GM21381 (cell line): ENCODE measurements around the gene NAT14.
"Not testable (repeated sequence)": the region's sequence is repeated elsewhere in the genome, so short reads cannot be mapped to it uniquely, and the experiment has no call there.

Experiments
- ATAC-seq: cut with Tn5 transposase; IDR thresholded peaks from one replicate; pipeline ENCODE4 v1.9.1; 2021; ENCODE audit warnings: mild to moderate bottlenecking, moderate library complexity; ENCODE audit not compliant: unreplicated experiment

NAT14 gene

GRCh38 chr19:55485439-55486011, 537 bp downstream of the NAT14 start:
- no peak for ATAC-seq

DNA sequence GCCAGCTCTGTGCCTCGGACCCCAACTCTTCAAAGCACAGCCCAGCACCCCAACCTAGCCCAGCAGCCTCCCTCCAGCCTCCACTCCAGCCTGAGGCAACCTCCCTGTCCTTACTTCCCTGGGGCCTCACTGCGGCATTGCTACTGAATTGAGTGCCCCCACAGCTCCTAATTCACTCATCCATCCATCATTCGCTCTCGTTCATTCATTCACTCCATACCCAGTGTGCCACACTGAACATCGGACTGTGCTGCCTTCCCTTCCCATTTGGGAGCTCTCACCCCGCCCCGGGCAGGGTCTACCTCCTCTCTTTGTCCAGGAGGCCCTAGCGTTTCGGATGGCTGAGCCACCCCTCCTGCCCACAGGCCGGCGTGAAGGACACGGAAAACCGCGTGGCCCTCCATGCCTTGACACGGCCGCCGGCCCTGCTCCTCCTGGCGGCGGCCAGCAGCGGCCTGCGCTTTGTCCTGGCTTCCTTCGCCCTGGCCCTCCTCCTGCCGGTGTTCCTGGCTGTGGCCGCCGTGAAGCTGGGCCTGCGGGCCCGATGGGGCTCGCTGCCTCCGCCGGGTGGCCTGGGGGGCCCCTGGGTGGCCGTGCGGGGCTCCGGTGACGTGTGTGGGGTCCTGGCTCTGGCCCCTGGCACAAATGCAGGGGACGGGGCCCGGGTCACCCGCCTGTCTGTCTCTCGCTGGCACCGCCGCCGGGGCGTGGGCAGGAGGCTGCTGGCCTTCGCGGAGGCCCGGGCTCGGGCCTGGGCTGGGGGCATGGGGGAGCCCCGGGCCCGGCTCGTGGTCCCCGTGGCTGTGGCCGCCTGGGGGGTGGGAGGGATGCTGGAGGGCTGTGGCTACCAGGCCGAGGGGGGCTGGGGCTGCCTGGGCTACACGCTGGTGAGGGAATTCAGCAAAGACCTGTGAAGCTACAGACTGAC, 1.3 kb downstream of the NAT14 start:
- ATAC-seq, result no peak

- no peak for ATAC-seq
Measured at GRCh38 chr19:55486971-55487923, 2.3 kb downstream of the NAT14 start.

GRCh38 chr19:55487924-55488687, 3.1 kb downstream of the NAT14 start, which contains the start of gene SSC5D:
TSS of gene SSC5D (plus strand) at chr19:55488436. CDS start at chr19:55488590, 154 bp downstream.
- no peak for ATAC-seq

GRCh38 chr19:55488986-55489710, 4.2 kb downstream of the NAT14 start:
- no peak for ATAC-seq

DNA sequence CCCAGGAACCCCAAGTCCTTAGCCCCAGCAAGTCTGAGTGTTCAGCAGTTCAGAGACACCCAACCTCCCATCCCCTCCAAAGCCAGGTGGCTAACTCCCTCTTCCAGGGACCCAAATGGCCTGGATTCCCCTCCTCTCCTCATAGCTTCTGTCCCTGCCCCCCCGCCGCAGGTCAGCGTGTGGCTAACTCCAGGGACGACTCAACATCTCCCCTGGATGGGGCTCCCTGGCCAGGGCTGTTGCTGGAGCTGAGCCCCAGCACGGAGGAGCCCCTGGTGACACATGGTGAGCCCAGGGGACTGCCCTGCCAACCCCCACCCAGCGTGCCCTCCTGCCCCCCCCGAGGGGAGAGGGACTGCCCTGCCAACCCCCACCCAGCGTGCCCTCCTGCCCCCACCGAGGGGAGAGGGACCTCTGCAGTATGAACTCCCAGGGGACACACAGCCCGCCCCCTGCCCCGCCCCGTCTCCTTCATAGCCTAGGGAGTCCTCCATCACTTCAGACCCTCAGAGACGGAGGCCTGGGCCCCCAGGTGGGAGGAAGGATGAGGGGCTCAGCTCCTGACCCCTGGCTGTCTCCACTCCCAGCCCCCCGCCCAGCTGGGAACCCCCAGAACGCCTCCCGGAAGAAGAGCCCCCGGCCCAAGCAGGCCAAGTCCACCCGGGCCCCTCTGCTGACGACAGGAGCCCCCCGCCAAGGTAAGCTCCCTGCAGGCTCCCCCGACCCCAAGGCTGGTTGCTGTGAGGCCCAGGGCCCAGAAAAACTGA, 4.9 kb downstream of the NAT14 start:
- ATAC-seq, result no peak

DNA sequence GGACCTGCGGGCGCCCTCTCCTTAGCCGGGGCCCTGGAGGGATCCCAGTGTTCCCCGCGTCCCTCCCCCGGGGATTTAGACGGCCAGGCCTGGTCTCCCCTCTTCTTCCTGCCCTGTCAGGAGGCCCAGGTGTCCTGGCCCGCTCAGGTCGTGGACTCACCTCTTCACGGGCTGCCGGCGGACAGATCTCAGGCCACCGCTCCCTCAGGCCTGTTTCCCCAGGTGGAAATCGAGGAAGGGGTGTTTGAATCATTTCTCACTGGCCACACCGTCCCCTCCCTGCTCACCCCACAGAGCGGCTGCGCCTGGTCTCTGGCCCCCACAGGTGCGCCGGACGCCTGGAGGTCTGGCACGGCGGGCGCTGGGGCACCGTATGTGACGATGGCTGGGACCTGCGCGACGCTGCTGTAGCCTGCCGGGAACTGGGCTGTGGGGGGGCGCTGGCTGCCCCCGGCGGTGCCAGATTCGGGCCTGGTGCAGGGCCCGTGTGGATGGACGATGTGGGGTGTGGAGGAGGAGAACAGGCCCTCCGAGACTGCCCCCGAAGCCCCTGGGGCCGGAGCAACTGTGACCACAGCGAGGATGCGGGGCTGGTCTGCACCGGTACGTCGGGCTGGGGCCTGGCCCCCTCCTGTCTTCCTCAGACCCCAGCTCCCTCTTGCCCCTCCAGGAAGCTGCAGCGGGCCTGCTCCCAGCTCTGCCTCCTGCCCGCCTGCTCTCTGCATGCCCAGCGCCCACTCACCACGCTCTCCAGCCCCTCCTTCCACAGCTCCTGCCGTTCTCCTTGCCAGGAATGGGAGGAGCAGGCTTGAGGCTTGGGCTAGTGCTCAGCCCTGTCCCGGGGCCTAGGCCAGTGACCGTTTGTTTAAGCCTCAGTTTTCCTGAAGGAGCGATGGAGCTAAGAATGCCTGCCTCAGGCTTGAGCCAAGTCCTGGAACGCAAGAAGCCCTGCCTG, 5.8 kb downstream of the NAT14 start:
- no peak for ATAC-seq

- no peak for ATAC-seq
Measured at GRCh38 chr19:55491546-55492360, 6.8 kb downstream of the NAT14 start.

DNA sequence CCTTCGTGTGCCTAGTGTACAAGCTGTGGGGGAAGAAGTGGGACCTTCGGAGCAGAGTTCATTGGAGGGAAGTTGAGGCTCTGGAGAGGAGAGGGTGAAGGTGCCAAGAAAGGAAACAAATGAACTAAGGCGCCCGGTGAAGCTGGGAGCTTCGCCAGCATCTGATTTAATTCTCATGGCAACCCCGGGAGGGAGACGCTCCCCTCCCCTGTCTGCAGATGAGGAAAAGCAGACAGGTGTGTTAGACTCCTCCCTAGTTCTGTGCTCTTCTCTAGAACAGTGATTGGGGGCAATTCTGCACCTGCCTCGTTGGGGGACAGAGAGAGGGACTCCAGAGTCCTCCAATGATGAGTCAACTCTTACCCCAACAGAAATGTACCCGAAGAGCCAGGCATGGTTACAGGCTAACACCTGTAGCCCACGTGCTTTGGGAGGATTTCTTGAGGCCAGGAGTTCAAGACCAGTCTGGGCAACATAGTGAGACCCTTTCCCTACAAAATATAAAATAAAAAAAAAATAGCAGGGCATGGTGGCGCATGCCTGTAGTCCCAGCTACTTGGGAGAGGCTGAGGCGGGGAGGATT, 7.5 kb downstream of the NAT14 start:
- no peak for ATAC-seq

- no peak for ATAC-seq
Measured at GRCh38 chr19:55493052-55493644, 8.2 kb downstream of the NAT14 start.

GRCh38 chr19:55493645-55494171, 8.7 kb downstream of the NAT14 start:
- no peak for ATAC-seq

GRCh38 chr19:55494172-55494761, 9.3 kb downstream of the NAT14 start:
- ATAC-seq, result no peak

DNA sequence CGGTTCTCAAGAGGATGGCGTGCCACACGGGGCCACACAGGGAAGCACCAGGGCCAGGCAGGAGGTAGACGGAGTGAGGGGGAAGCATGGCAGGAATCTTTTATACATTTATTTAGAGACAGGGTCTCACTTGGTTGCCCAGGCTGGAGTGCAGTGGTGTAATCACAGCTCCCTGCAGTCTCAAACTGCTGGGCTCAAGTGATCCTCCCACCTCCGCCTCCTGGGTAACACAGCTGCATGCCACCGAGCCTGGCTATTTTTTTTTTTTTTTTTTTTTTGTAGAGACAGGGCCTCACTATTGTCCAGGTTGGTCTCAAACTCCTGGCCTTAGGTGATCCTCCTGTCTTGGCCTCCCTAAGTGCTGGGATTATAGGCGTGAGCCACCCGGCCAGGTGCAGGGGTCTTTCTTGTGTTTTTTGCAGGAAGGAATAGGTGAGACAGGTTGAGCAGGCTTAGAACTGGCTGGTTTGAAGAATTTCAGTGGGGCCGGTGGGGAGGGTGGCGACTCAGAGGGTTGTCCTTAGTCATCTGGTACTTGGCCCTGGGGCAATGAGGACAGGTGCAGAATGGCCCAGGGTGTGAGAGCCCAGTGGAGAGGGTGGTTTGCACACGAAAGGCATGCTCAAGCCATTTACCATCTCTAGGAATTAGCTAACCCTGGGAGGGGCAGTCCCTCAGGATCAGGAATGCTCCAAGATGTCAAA, 10.8 kb downstream of the NAT14 start:
- no peak for ATAC-seq

- ATAC-seq, result not testable (repeated sequence)
Measured at GRCh38 chr19:55496820-55497219, 11.8 kb downstream of the NAT14 start.

- no peak for ATAC-seq
Measured at GRCh38 chr19:55497763-55498162, 12.8 kb downstream of the NAT14 start.
